HepG2 (cell line): ENCODE data around the gene TVP23A.

Source experiments
- CTCF ChIP-seq: sonication (generic); formaldehyde crosslinking; IDR thresholded peaks from 2 replicates; pipeline ENCODE4 v1.5.0; 2020; ENCODE audit warnings: mild to moderate bottlenecking, missing genetic modification reagents, moderate library complexity
- ELF3 ChIP-seq: IDR thresholded peaks from 2 replicates; pipeline ENCODE4 v1.6.1; 2016; ENCODE audit warnings: missing genetic modification reagents, missing compliant biosample characterization
- MAX ChIP-seq: IDR thresholded peaks from 2 replicates; pipeline ENCODE4 v1.6.1; 2012; ENCODE audit warnings: inconsistent platforms
- NAIF1 ChIP-seq: sonication (generic); formaldehyde crosslinking; IDR thresholded peaks from 2 replicates; pipeline ENCODE4 v1.5.0; 2020; ENCODE audit warnings: mild to moderate bottlenecking, missing genetic modification reagents, borderline replicate concordance
- NBN ChIP-seq: fragments of 450-650 bp; conservative IDR thresholded peaks from 2 replicates; pipeline ENCODE4 v1.6.1; 2017
- POLR2A ChIP-seq, 2 experiments: IDR thresholded peaks; 2 replicates each; pipeline ENCODE4 v1.6.1; 2011; ENCODE audit warnings: low read depth in 2 of 2, low read length in 2 of 2, mild to moderate bottlenecking in 1 of 2, moderate library complexity in 1 of 2; ENCODE audit not compliant: insufficient read depth in 1 of 2
- RERE ChIP-seq: IDR thresholded peaks from 2 replicates; pipeline ENCODE4 v1.6.1; 2016; ENCODE audit warnings: low read depth, missing genetic modification reagents, missing compliant biosample characterization
- TAF1 ChIP-seq: sonication (generic); formaldehyde crosslinking; IDR thresholded peaks from 2 replicates; pipeline ENCODE4 v1.4.0; 2020; ENCODE audit warnings: missing genetic modification reagents
- TFDP2 ChIP-seq: sonication (generic); formaldehyde crosslinking; IDR thresholded peaks from 2 replicates; pipeline ENCODE4 v1.4.0; 2020; ENCODE audit warnings: missing genetic modification reagents
- ZBTB33 ChIP-seq: sonication (generic); formaldehyde crosslinking; IDR thresholded peaks from 2 replicates; pipeline ENCODE4 v1.4.0; 2020; ENCODE audit warnings: missing genetic modification reagents
- ZBTB7A ChIP-seq: sonication (generic); formaldehyde crosslinking; IDR thresholded peaks from 2 replicates; pipeline ENCODE4 v1.8.0; 2022; ENCODE audit warnings: mild to moderate bottlenecking, missing genetic modification reagents
- ZNF24 ChIP-seq: fragments of 450-650 bp; IDR thresholded peaks from 2 replicates; pipeline ENCODE4 v1.6.1; 2017; ENCODE audit warnings: antibody characterized with exemption, mild to moderate bottlenecking
- ZNF605 ChIP-seq: sonication (generic); formaldehyde crosslinking; IDR thresholded peaks from 2 replicates; pipeline ENCODE4 v1.8.0; 2022; ENCODE audit warnings: mild to moderate bottlenecking, missing genetic modification reagents
- ZNF619 ChIP-seq: sonication (generic); formaldehyde crosslinking; IDR thresholded peaks from 2 replicates; pipeline ENCODE4 v1.4.0; 2020; ENCODE audit warnings: mild to moderate bottlenecking, missing genetic modification reagents

GRCh38 chr16:10849736-10850477 is 31.3 kb upstream of the TVP23A start:
- TF ChIP-seq NBN, result no peak
- no peak for TF ChIP-seq ZNF24
- no peak for TF ChIP-seq POLR2A (IDR thresholded peaks at IDR 0.05; ENCODE audit: insufficient read depth in 1 of 2, low read depth in 2 of 2, low read length in 2 of 2)
- no peak for TF ChIP-seq ZNF605
- no peak for TF ChIP-seq TFDP2 (CRISPR knock-in tag)
- no peak for TF ChIP-seq ZBTB33 (CRISPR knock-in tag)
- no peak for TF ChIP-seq ELF3 (CRISPR knock-in tag)
- no peak for TF ChIP-seq TAF1 (CRISPR knock-in tag)
- TF ChIP-seq RERE (CRISPR knock-in tag), result no peak
- no peak for TF ChIP-seq MAX
- no peak for TF ChIP-seq ZNF619 (CRISPR knock-in tag)
- no peak for TF ChIP-seq CTCF (CRISPR knock-in tag)
- no peak for TF ChIP-seq ZBTB7A (CRISPR knock-in tag)
- no peak for TF ChIP-seq NAIF1 (CRISPR knock-in tag)
